HG02588 (cell line): ENCODE measurements around the gene EXOC4.

Experiments
- ATAC-seq: cut with Tn5 transposase; IDR thresholded peaks from one replicate; pipeline ENCODE4 v1.9.1; 2021; ENCODE audit warnings: mild to moderate bottlenecking, moderate library complexity; ENCODE audit not compliant: unreplicated experiment

Gene EXOC4

GRCh38 chr7:133482599-133482998, 229.7 kb downstream of the EXOC4 start:
- no peak for ATAC-seq

- ATAC-seq = no peak
These were observed 231.2 kb downstream of the EXOC4 start for GRCh38 chr7:133484086-133484485.

- no peak for ATAC-seq
These were observed 237.0 kb downstream of the EXOC4 start for GRCh38 chr7:133489906-133490305.

GRCh38 chr7:133491201-133491691, 238.4 kb downstream of the EXOC4 start:
- no peak for ATAC-seq

GRCh38 chr7:133491846-133492652, 239.2 kb downstream of the EXOC4 start:
- no peak for ATAC-seq

GRCh38 chr7:133497061-133497460, 244.2 kb downstream of the EXOC4 start:
- ATAC-seq = no peak

GRCh38 chr7:133501771-133502170, 248.9 kb downstream of the EXOC4 start:
- no peak for ATAC-seq

GRCh38 chr7:133502498-133502897, 249.6 kb downstream of the EXOC4 start:
- no peak for ATAC-seq

- ATAC-seq = no peak
These were observed 250.1 kb downstream of the EXOC4 start for GRCh38 chr7:133502972-133503371.

GRCh38 chr7:133504825-133505224, 251.9 kb downstream of the EXOC4 start:
- ATAC-seq = no peak

GRCh38 chr7:133509822-133510221, 256.9 kb downstream of the EXOC4 start:
- ATAC-seq = no peak

GRCh38 chr7:133510326-133511055, 257.6 kb downstream of the EXOC4 start:
- no peak for ATAC-seq

- ATAC-seq = no peak
These were observed 258.4 kb downstream of the EXOC4 start for GRCh38 chr7:133511252-133511651.

GRCh38 chr7:133511708-133512107, 258.8 kb downstream of the EXOC4 start:
- no peak for ATAC-seq

GRCh38 chr7:133512560-133512959, 259.7 kb downstream of the EXOC4 start:
- ATAC-seq = no peak

GRCh38 chr7:133513608-133514007, 260.7 kb downstream of the EXOC4 start:
- ATAC-seq = no peak

- ATAC-seq = no peak
These were observed 261.7 kb downstream of the EXOC4 start for GRCh38 chr7:133514551-133514950.

- ATAC-seq = no peak
These were observed 264.9 kb downstream of the EXOC4 start for GRCh38 chr7:133517766-133518165.

GRCh38 chr7:133518718-133519117, 265.8 kb downstream of the EXOC4 start:
- ATAC-seq = no peak

GRCh38 chr7:133520248-133520647, 267.4 kb downstream of the EXOC4 start:
- no peak for ATAC-seq

GRCh38 chr7:133522501-133522900, 269.6 kb downstream of the EXOC4 start:
- no peak for ATAC-seq

- ATAC-seq = no peak
These were observed 275.9 kb downstream of the EXOC4 start for GRCh38 chr7:133528796-133529195.
